Hepatocyte (in vitro differentiated cells): ENCODE measurements around the gene ODC1. TPM values are rescaled to one million over a fixed set of nuclear protein-coding genes. Genes with fewer than 3 reads are reported as not detected.
A peak's percentile ranks its signal among the peaks of the same experiment; 100 is the strongest.

Experiments
- DNase-seq: peaks from one replicate; pipeline ENCODE4 v3.0.0-alpha.2; 2016; ENCODE audit warnings: low spot score
- H2AFZ ChIP-seq: fragments of 200-600 bp; sonication (generic); 2 replicates; pipeline ENCODE4 v1.6.0; 2016; ENCODE audit warnings: antibody characterized with exemption, mild to moderate bottlenecking
- H3K27ac ChIP-seq: fragments of 200-600 bp; sonication (generic); 2 replicates; pipeline ENCODE4 v1.5.1; 2016; ENCODE audit warnings: mild to moderate bottlenecking
- H3K27me3 ChIP-seq: fragments of 200-600 bp; sonication (generic); 2 replicates; pipeline ENCODE4 v1.6.1; 2016
- H3K36me3 ChIP-seq: fragments of 200-600 bp; sonication (generic); replicated peaks from 2 replicates; pipeline ENCODE4 v1.5.1; 2016; ENCODE audit warnings: low read depth; ENCODE audit not compliant: insufficient read depth
- H3K4me1 ChIP-seq: fragments of 200-600 bp; sonication (generic); 2 replicates; pipeline ENCODE4 v1.5.1; 2016; ENCODE audit warnings: mild to moderate bottlenecking, moderate library complexity; ENCODE audit not compliant: insufficient read depth
- H3K4me2 ChIP-seq: fragments of 200-600 bp; sonication (generic); 2 replicates; pipeline ENCODE4 v1.6.0; 2016
- H3K4me3 ChIP-seq: fragments of 200-600 bp; sonication (generic); 2 replicates; pipeline ENCODE4 v1.5.1; 2016; ENCODE audit warnings: mild to moderate bottlenecking
- H3K79me2 ChIP-seq: fragments of 200-600 bp; sonication (generic); 2 replicates; pipeline ENCODE4 v1.6.0; 2017; ENCODE audit warnings: mild to moderate bottlenecking
- H3K9me2 ChIP-seq: fragments of 200-600 bp; sonication (generic); replicated peaks from 2 replicates; pipeline ENCODE4 v1.6.0; 2017; ENCODE audit warnings: mild to moderate bottlenecking; ENCODE audit not compliant: insufficient read depth
- H3K9me3 ChIP-seq: fragments of 200-600 bp; sonication (generic); 2 replicates; pipeline ENCODE4 v1.5.1; 2016; ENCODE audit warnings: low read depth, mild to moderate bottlenecking
- H4K20me1 ChIP-seq: fragments of 200-600 bp; sonication (generic); 2 replicates; pipeline ENCODE4 v1.6.0; 2016; ENCODE audit warnings: mild to moderate bottlenecking; ENCODE audit not compliant: insufficient read depth, poor library complexity, severe bottlenecking
- EZH2 ChIP-seq: fragments of 200-600 bp; sonication (generic); IDR thresholded peaks from 2 replicates; pipeline ENCODE4 v1.6.1; 2016; ENCODE audit warnings: antibody characterized with exemption, mild to moderate bottlenecking, borderline replicate concordance
- EZH2phosphoT487 ChIP-seq: fragments of 200-600 bp; sonication (generic); IDR thresholded peaks from one replicate; pipeline ENCODE4 v1.6.1; 2018; ENCODE audit warnings: antibody characterized with exemption, mild to moderate bottlenecking, low read depth, moderate library complexity; ENCODE audit not compliant: unreplicated experiment, severe bottlenecking
- WGBS: methylation state at CpG from one replicate; pipeline ENCODE4 v1.1.6; 2016; ENCODE audit warnings: low lambda C conversion rate; ENCODE audit errors: missing lambda C conversion rate; 5-methylcytosine and 5-hydroxymethylcytosine counted together
- polyA plus RNA-seq: library from polyadenylated mRNA; unstranded; fragments of >200 nt; fragmentation: Nextera tagmentation; extraction: Ambion mirVana; gene quantifications from 2 replicates; pipeline ENCODE4 v1.2.1, GENCODE V29; 2016
- total RNA-seq: library from RNA; depleted of rRNA; stranded (reverse); fragments of >200 nt; gene quantifications from 2 replicates; pipeline ENCODE4 v1.2.3, GENCODE V29; 2014
- TF ChIP-seq, protein P1 (sequence below): fragments of 200-600 bp; sonication (generic); IDR thresholded peaks from 2 replicates; pipeline ENCODE4 v1.5.1; 2016; ENCODE audit warnings: antibody characterized with exemption, mild to moderate bottlenecking; ENCODE audit not compliant: poor library complexity

ODC1 gene
- total and polyA plus RNA-seq, 2 experiments from 2014 or later = 92.8 to 165 TPM

DNA sequence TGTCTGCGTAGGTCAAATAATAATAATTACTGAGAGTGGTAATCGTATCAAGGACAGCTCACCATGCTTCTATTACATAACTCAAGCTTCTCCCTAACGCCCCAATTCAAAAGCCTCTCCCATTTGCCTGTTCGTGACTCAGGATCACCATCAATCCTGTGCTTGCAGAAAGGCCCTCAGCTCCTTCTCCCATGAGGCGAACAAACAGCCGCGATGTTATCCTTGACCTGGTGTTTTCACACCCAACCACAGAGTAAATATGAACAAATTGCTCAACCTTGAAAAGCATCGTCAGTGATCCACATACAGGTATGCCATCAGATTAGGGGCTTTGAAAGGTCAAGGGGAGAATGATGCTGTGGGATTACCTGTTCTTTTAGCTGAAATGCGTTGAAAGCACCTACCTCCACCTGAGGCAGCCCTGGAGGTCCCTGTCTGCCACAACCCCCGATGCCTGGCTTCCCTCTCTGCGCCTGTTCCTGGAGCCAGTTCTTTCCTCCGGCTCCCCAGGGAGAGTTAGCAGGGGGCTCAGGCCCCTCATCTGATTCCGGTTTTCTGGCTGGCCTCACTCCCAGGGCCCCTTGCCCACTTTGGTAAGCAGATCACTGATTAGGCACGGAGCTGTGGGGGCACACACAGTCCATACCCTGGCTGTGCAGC lies 39.1 kb upstream of the ODC1 start:
- Histone ChIP-seq H3K9me2 (no peaks in the 10 kb centered on the region), H3K4me2 (no peak overlapping the region), H3K79me2 (no peaks in the 10 kb centered on the region), H3K9me3 (no peaks in the 10 kb centered on the region), H3K4me3 (no peak overlapping the region), H3K36me3 (no peaks in the 10 kb centered on the region), H3K27ac (peak overlapping the region; percentile 53), H3K4me1 (peaks cover 21% of the 10 kb centered on the region), H3K27me3 (no peaks in the 10 kb centered on the region), H4K20me1 (no peaks in the 10 kb centered on the region), H2AFZ (no peak overlapping the region)
- peak; percentile 70 for DNase-seq
- WGBS = 52% methylated on average over 14 of the region's 14 CpGs
- TF ChIP-seq EZH2 (no peak), EZH2phosphoT487 (no peak)
- TF ChIP-seq, protein P1, sequence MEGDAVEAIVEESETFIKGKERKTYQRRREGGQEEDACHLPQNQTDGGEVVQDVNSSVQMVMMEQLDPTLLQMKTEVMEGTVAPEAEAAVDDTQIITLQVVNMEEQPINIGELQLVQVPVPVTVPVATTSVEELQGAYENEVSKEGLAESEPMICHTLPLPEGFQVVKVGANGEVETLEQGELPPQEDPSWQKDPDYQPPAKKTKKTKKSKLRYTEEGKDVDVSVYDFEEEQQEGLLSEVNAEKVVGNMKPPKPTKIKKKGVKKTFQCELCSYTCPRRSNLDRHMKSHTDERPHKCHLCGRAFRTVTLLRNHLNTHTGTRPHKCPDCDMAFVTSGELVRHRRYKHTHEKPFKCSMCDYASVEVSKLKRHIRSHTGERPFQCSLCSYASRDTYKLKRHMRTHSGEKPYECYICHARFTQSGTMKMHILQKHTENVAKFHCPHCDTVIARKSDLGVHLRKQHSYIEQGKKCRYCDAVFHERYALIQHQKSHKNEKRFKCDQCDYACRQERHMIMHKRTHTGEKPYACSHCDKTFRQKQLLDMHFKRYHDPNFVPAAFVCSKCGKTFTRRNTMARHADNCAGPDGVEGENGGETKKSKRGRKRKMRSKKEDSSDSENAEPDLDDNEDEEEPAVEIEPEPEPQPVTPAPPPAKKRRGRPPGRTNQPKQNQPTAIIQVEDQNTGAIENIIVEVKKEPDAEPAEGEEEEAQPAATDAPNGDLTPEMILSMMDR = no peak

DNA sequence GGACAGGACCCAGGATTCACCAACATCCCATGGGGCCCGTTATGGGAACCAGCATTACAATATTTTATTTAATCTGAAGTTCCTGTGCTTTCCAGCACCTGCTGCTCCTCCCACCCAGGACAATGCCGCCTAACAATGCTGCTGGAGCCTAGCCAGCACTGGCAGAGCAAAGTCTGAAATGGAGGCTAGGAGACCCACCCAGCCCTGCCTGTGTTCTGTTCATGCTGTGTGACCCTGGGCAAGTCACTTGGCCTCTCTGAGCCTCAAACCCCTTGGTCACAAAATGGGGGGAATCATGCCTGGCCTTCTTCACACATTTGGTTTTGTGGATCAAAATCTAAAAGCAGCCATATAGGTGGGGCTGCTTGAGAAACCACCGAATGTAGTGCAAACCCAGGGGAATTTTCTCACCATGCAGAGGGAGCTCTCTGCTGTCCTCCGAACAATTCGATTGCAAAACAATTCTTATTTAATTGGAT lies 38.5 kb upstream of the ODC1 start:
- DNase-seq = no peak
- H3K36me3 ChIP-seq = no peaks in the 10 kb centered on the region
- H2AFZ ChIP-seq = no peak overlapping the region
- H3K9me3 ChIP-seq = no peaks in the 10 kb centered on the region
- no peaks in the 10 kb centered on the region for H3K27me3 ChIP-seq
- no peaks in the 10 kb centered on the region for H3K9me2 ChIP-seq
- TF ChIP-seq, protein P1 = no peak
- TF ChIP-seq EZH2phosphoT487 (no peak), EZH2 (no peak)
- no peak overlapping the region for H3K4me2 ChIP-seq
- H3K4me1 ChIP-seq = peaks cover 22% of the 10 kb centered on the region
- H3K4me3 ChIP-seq = no peak overlapping the region
- peak overlapping the region; percentile 32 for H3K27ac ChIP-seq
- no peaks in the 10 kb centered on the region for H3K79me2 ChIP-seq
- no peaks in the 10 kb centered on the region for H4K20me1 ChIP-seq
- 81% methylated on average over 5 of the region's 5 CpGs for WGBS

DNA sequence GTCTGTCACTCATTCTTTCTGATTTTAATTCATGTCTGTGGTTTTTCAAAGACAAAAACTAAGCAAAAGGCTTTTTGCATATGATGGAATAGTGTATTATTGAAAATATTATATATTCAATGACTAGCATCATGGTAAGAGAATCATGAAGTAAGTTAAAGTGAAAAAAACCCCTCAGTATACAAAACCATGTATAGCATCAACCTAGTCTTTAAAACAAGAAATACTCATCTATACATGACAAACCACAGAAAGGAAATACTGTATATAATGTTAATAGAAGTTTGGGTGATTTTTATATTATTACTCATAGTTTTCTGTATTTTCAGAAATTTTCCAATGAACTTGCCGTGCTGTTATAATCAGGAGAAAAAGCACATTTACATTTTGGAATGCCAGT lies 38.0 kb upstream of the ODC1 start:
- Histone ChIP-seq H3K27me3 (no peaks in the 10 kb centered on the region), H3K36me3 (no peaks in the 10 kb centered on the region), H3K4me1 (peaks cover 17% of the 10 kb centered on the region), H3K4me3 (no peak overlapping the region), H3K9me2 (no peaks in the 10 kb centered on the region), H2AFZ (no peak overlapping the region), H3K4me2 (no peak overlapping the region), H3K9me3 (no peaks in the 10 kb centered on the region), H3K27ac (no peak overlapping the region), H3K79me2 (no peaks in the 10 kb centered on the region), H4K20me1 (no peaks in the 10 kb centered on the region)
- TF ChIP-seq EZH2 (no peak), EZH2phosphoT487 (no peak)
- TF ChIP-seq, protein P1 = no peak
- DNase-seq = no peak
- WGBS = 85% methylated on average over 1 of the region's 1 CpG
